HG03342 (cell line): ENCODE results near the gene FSD2.
"Not testable (repeated sequence)": the region's sequence is repeated elsewhere in the genome, so short reads cannot be mapped to it uniquely, and the experiment has no call there.

ENCODE experiments used
- ATAC-seq: cut with Tn5 transposase; IDR thresholded peaks from one replicate; pipeline ENCODE4 v1.9.1; 2021; ENCODE audit warnings: mild to moderate bottlenecking, moderate library complexity; ENCODE audit not compliant: unreplicated experiment

The FSD2 gene

GRCh38 chr15:82748315-82748714, 57.6 kb downstream of the FSD2 start:
- no peak for ATAC-seq

- no peak for ATAC-seq
Measured at GRCh38 chr15:82743810-82744209, 62.1 kb downstream of the FSD2 start.

GRCh38 chr15:82742134-82742533, 63.7 kb downstream of the FSD2 start:
- no peak for ATAC-seq

GRCh38 chr15:82739086-82739485, 66.8 kb downstream of the FSD2 start:
- no peak for ATAC-seq

DNA sequence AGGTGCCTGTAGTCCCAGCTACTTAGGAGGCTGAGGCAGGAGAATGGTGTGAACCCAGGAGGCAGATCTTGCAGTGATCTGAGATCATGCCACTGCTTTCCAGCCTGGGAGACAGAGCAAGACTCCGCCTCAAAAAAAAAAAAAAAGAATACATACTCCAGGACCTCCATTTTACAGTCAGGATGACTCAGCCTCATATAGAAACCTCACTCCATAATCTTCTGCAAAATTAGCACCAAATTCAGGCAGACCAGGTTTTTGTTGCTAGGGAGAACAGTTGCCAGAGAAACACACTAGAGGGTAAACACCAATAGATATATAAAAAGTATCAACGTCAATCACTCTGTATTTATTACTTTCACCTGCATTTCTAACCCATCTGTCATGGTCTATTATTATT, 67.9 kb downstream of the FSD2 start:
- no peak for ATAC-seq

DNA sequence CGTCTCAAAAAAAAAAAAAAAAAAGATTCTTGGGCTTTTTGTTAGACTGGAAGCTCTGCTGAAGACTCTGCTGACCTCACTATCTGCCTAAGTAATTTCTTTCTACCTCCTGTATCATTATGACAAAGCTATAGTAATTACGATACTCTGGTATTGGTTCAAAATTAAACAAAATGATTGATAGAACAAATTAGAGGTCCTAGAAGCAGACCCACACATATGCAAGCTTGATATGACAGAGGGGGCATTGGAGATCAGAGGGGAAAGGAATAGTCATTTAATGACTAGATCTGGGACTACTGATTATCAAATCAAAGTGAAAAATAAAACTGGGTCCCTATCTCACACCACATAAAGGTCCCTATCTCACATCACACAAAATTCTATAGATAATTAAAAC, 74.3 kb downstream of the FSD2 start:
- no peak for ATAC-seq

- no peak for ATAC-seq
Measured at GRCh38 chr15:82730022-82730530, 75.8 kb downstream of the FSD2 start.

DNA sequence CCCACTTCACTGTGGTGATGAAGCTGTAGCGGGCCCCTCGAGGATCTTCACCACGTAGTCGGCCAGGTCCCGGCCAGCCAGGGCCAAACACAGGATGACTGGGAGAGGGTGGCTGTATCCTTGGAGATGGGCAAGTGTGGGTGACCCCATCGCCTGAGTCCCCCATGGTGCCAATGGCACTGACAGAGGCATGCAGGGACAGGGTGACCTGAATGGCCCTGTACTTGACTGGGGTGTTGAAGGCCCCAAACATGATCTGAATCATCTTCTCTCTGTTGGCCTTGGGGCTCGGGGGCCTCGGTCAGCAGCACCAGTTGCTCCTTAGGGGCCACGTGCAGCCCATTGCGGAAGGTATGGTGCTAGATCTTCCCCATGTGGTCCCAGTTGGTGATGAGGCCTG, 79.1 kb downstream of the FSD2 start:
- ATAC-seq: no peak

GRCh38 chr15:82715003-82715402, 90.9 kb downstream of the FSD2 start:
- no peak for ATAC-seq

DNA sequence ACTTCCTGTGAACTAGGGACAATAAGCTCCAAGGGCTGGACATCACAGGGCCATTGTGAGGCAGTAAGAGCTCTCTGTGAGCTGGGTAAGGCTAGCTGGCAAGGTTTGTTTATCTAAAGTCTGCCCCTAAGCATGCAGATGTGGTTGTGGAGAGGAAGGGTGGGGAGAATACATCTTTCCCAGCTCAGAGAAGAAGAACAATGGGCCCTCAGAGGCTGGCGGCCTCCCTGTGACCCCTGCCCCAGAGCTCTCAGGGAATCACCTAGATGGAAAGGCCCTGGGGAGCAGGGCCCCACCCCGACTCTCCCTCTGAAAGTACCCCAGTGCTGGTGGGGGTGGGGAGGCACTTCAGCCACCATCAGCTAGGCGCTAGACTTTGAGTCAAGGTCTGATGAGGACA, 91.9 kb downstream of the FSD2 start:
- ATAC-seq: no peak

DNA sequence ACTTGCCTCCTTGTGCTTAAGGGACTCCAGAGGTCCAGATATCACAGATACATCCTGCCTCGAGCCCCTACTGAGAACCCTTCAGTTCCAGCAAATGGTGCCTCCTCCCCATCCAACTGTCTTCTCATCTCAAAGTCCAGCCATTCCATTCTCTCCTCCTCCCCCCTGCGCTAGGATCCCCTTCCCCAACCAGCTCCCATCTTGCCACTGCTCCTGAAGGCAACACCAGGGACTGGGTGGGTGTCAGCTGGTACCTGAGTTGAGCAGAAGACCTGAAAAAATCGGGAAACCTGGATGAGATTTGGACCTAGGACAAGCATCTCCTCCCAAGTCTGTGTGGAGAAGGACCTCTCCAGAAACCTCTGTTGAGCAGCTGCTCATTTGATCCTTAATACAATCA, 93.8 kb downstream of the FSD2 start:
- ATAC-seq: no peak

DNA sequence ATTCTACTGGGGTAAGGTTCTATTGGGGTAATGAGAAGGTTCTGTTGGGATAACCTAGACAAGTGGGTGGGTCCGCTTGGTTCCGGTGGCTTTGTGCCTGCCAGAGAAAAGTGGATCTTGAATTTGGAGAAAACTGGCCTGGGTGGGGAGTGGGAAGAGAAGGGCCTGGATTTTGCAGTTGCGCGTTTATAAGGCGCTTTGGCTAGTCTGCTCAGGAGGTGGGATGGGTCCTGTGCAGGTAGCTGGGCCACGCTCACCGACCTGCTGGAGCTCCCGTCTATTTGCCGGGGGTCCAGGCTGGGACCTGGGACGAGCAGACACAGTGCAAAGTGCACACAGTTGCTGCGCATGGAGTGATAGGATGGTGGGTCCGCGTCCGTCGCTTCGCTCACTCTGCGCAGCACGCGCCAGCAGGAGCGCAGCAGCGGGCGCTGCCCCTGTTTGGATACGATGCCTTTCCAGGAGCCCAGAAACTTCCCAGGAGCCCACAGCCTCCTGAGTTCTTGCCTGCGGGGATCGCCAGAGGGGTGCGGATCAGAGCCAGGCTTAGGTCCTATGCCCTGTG, 94.9 kb downstream of the FSD2 start:
- no peak for ATAC-seq

GRCh38 chr15:82710208-82710555, 95.7 kb downstream of the FSD2 start:
- ATAC-seq: no peak

DNA sequence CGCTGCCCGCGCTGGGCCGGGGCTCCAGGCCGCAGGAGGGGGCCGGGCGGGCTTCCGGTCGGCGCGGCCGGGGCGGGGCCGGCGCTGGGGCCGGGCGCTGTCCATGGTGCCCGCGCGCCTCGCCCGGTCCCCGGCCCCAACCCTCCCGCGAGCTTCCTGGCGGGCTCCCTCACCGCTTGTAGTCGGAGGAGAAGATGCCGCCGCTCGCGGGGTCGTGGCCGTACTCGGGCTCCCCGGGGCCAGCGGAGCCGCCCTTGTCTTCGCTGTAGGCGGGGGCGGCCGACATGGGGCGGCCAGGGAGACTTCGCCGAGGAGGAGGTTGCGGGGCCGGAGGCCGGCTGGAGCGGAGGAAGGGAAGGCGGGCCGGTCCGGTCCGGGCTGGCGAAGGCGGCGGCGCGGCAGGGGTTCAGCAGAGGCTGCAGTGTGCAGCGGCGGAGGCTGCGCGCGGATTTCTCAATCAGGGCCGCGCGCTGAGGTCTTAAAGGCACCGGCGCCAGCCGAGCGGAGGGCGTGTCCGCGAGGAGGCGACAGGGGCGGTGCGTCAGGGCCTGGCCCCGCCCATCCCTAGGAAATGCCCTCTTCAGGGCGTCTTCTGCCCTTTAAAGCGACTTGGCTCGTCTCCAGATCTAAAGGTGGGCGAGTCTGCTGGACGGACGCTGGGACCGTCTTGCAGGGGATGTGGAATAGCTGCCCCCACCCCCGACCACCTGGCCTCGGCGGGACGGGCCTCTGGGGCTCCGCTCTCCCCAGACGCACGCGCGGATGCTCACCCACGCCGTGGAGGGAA, 96.3 kb downstream of the FSD2 start, which contains the start of gene AP3B2:
TSS of gene AP3B2 (minus strand) at position 455 of the 787 bp plus-strand sequence. CDS start at position 286, 169 bp downstream.
- peak; percentile 94 for ATAC-seq

DNA sequence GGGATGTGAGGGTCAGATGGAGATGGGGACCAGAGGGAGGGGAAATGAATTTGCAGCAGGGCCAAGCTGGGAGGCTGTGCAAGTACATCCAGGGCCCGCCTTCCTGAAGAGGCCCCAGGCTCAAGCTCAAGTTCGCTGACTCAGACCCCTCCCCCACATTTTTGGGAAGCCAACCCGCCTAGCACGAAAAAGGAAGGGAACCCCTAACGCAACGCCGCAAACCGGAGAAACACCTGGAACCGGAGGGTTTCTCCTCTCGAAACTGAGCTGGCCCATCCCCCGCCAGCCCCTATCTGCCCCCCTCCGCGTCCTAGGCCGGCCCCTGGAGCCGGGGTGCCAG, 96.8 kb downstream of the FSD2 start:
- no peak for ATAC-seq

DNA sequence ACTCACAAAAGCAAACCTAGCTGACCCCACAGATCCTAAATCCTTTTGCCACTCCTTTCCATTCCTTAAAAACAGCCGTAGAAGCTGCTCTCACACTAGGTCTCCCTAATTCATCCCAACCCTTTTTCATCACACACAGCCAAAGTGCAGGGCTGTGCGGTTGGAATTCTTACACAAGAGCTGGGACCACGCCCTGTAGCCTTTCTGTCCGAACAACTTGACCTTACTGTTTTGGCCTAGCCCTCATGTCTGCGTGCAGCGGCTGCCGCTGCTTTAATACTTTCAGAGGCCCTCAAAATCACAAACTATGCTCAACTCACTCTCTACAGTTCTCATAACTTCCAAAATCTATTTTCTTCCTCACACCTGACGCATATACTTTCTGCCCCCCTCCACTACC, 100.0 kb downstream of the FSD2 start:
- ATAC-seq: not testable (repeated sequence)
